ENCODE results near the gene GNAL. TPM values are rescaled to one million over a fixed set of nuclear protein-coding genes. Genes with fewer than 3 reads are reported as not detected.

GNAL gene
- total and polyA plus RNA-seq, 2 experiments from 2014 or later, result 7.5 to 21.6 TPM

- no peaks in the 10 kb centered on the region; the same call in 2 of the 3 replicates for H3K4me1 Mint-ChIP-seq
- no peak for ATAC-seq
- H3K27me3 Mint-ChIP-seq (ENCODE audit: insufficient read depth, low read depth, poor library complexity), result peaks cover 5% of the 10 kb centered on the region
- Histone ChIP-seq H3K27me3 (ENCODE audit: insufficient read depth) (no peaks in the 10 kb centered on the region), H4K20me1 (replicated peaks; ENCODE audit: insufficient read depth) (0 out of 2 replicates have a peak, but pooled peaks cover 3% of the 10 kb centered on the region), H3F3A (replicated peaks; ENCODE audit: low read depth) (0 out of 2 replicates have a peak, but pooled peaks cover 3% of the 10 kb centered on the region), H3K27ac (ENCODE audit: low read depth) (no peak overlapping the region), H3K4me1 (ENCODE audit: insufficient read depth) (no peaks in the 10 kb centered on the region), H3K79me2 (replicated peaks; ENCODE audit: insufficient read depth) (no peaks in the 10 kb centered on the region), H3K4me2 (no peak overlapping the region), H3K36me3 (ENCODE audit: insufficient read depth) (no peaks in the 10 kb centered on the region), H3K9me2 (ENCODE audit: insufficient read depth) (no peaks in the 10 kb centered on the region), H3K4me3 (no peak overlapping the region), H2AFZ (no peak overlapping the region)
- no peaks in the 10 kb centered on the region for H3K9me3 Mint-ChIP-seq
- TF ChIP-seq NANOG (IDR thresholded peaks at IDR 0.05; ENCODE audit: borderline replicate concordance) (no peak), STAT1 (IDR thresholded peaks at IDR 0.05; ENCODE audit: unreplicated experiment) (no peak), EZH2phosphoT487 (IDR thresholded peaks at IDR 0.05; ENCODE audit: unreplicated experiment) (no peak), ZNF462 (CRISPR knock-in tag; IDR thresholded peaks at IDR 0.05) (no peak), EZH2 (IDR thresholded peaks at IDR 0.05; ENCODE audit: low read depth, unreplicated experiment) (no peak), POLR2AphosphoS5 (IDR thresholded peaks at IDR 0.05; ENCODE audit: low read depth) (no peak), ZNF114 (CRISPR knock-in tag; IDR thresholded peaks at IDR 0.05) (no peak), REST (IDR thresholded peaks at IDR 0.05; ENCODE audit: unreplicated experiment) (no peak), CREB1 (CRISPR knock-in tag; IDR thresholded peaks at IDR 0.05; ENCODE audit: low read depth) (no peak), ZNF331 (CRISPR knock-in tag; IDR thresholded peaks at IDR 0.05; ENCODE audit: low read depth) (no peak), JUNB (IDR thresholded peaks at IDR 0.05; ENCODE audit: unreplicated experiment) (no peak)
- TF ChIP-seq, protein P1, sequence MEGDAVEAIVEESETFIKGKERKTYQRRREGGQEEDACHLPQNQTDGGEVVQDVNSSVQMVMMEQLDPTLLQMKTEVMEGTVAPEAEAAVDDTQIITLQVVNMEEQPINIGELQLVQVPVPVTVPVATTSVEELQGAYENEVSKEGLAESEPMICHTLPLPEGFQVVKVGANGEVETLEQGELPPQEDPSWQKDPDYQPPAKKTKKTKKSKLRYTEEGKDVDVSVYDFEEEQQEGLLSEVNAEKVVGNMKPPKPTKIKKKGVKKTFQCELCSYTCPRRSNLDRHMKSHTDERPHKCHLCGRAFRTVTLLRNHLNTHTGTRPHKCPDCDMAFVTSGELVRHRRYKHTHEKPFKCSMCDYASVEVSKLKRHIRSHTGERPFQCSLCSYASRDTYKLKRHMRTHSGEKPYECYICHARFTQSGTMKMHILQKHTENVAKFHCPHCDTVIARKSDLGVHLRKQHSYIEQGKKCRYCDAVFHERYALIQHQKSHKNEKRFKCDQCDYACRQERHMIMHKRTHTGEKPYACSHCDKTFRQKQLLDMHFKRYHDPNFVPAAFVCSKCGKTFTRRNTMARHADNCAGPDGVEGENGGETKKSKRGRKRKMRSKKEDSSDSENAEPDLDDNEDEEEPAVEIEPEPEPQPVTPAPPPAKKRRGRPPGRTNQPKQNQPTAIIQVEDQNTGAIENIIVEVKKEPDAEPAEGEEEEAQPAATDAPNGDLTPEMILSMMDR (conservative IDR thresholded peaks at IDR 0.05; ENCODE audit: low read depth in 2 of 2), result no peak
- TF ChIP-seq, protein P2, sequence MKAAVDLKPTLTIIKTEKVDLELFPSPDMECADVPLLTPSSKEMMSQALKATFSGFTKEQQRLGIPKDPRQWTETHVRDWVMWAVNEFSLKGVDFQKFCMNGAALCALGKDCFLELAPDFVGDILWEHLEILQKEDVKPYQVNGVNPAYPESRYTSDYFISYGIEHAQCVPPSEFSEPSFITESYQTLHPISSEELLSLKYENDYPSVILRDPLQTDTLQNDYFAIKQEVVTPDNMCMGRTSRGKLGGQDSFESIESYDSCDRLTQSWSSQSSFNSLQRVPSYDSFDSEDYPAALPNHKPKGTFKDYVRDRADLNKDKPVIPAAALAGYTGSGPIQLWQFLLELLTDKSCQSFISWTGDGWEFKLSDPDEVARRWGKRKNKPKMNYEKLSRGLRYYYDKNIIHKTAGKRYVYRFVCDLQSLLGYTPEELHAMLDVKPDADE (IDR thresholded peaks at IDR 0.05), result no peak
- no peak overlapping the region for H3K4me3 Mint-ChIP-seq
- H3K36me3 Mint-ChIP-seq (ENCODE audit: low read depth), result no peaks in the 10 kb centered on the region
- DNase-seq (ENCODE audit: low spot score), result no peak
- H3K27ac Mint-ChIP-seq, result no peak overlapping the region
These were observed 40.5 kb downstream of the GNAL start for GRCh38 chr18:11729556-11729955.

All from GM23338 (cell line).